ENCODE measurements around the gene GPM6B. TPM values are rescaled to one million over a fixed set of nuclear protein-coding genes. Genes with fewer than 3 reads are reported as not detected.
"Not testable (repeated sequence)": the region's sequence is repeated elsewhere in the genome, so short reads cannot be mapped to it uniquely, and the experiment has no call there.

The GPM6B gene
- total RNA-seq, 6 donors from 2014 or later: 5.2 to 29.6 (median 21.8) TPM

DNA sequence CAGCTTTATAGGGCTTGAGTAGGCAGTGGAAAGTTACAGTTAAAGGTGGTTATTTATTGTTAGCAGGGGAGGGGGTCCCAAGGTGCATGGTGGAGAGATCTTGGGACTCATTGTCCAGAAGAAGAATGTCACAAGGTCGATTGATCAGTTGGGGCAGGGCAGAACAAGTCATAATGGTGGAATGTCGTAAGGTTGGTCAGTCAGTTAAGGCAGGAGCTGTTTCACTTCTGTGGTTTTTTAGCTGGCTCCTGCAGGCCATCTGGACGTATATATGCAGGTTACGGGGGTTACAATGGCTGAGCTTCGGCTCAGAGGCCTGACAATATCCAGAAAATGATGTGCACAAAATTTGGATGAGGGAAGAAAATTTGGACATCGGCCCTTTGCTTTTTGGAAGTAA lies 75.2 kb downstream of the GPM6B start:
- H3K27me3 ChIP-seq: no peaks in the 10 kb centered on the region
- no peak overlapping the region for H3K27ac ChIP-seq
- H3K9me3 ChIP-seq: no peaks in the 10 kb centered on the region
- H3K4me3 ChIP-seq: no peak overlapping the region
- no peaks in the 10 kb centered on the region for H3K4me1 ChIP-seq
- TF ChIP-seq EP300 (IDR thresholded peaks at IDR 0.05) (no peak), POLR2AphosphoS5 (IDR thresholded peaks at IDR 0.05) (no peak), POLR2A (IDR thresholded peaks at IDR 0.05) (no peak)
- TF ChIP-seq, protein P1, sequence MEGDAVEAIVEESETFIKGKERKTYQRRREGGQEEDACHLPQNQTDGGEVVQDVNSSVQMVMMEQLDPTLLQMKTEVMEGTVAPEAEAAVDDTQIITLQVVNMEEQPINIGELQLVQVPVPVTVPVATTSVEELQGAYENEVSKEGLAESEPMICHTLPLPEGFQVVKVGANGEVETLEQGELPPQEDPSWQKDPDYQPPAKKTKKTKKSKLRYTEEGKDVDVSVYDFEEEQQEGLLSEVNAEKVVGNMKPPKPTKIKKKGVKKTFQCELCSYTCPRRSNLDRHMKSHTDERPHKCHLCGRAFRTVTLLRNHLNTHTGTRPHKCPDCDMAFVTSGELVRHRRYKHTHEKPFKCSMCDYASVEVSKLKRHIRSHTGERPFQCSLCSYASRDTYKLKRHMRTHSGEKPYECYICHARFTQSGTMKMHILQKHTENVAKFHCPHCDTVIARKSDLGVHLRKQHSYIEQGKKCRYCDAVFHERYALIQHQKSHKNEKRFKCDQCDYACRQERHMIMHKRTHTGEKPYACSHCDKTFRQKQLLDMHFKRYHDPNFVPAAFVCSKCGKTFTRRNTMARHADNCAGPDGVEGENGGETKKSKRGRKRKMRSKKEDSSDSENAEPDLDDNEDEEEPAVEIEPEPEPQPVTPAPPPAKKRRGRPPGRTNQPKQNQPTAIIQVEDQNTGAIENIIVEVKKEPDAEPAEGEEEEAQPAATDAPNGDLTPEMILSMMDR (IDR thresholded peaks at IDR 0.05): no peak
- no peak for ATAC-seq (ENCODE audit: low FRiP score in 2 of 2)
- WGBS, 2 donors: 77 to 88% methylated on average over 5 to 6 of the region's 6 CpGs
- no peak for DNase-seq
- H3K36me3 ChIP-seq: peaks cover 0 to 32% (median 0%) of the 10 kb centered on the region in 4 donors

DNA sequence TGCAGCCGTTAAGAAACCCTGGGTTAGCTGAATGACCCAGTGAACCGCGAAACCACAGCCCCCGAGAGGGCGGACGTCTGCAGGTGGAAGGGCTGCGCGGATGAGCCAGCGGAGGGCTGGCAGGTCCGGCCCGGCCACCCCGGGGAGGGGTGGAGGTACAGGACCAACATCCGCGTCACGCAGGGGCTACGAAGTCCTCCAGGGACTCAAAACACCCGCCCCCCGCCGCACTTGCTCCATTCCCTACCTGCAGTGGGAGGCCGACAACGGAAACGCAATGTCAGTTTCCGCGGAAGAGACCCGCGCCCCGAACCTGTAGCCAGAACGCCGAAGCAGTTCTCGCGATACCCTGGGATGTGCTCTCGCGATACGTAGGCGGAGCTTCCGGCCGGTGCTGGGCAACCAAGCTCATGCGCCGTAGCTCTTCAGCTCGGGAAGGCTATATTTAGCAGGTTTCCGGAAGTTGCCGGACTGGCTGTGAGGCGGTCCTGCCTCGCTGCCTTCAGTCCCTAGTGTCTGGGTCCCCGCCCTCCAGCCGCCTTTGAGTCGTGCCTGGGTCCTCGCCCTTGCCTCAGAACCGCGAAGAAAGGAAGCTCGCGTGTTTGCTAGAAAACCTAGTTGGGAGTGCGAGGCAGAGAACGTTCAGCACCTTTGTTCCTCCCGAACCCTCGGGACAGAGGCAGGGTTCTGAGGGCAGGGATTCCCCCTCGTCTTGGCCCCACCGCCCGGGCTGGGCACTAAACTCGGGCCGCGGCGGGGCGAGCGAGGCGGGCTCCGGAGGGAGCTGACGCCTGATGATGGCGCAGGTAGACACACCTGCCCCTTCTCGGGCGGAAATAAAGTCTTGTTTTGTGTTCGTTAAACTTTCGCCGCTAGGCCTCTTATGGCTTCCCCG lies 82.4 kb downstream of the GPM6B start, which contains the start of the genes OFD1 and TRAPPC2:
Gene OFD1, plus strand, starts transcription at position 471 of the 895 bp plus-strand sequence. Its CDS starts 324 bp downstream, at position 795.
Gene TRAPPC2, minus strand, starts transcription at position 343 of the 895 bp plus-strand sequence. CDS start 14,657 bp downstream, outside the sequence.
- ATAC-seq (ENCODE audit: low FRiP score in 2 of 2): peak; percentile 99
- peak within 1 kb of the TSS; percentile 48 to 76 (median 70) for H3K4me3 ChIP-seq

DNA sequence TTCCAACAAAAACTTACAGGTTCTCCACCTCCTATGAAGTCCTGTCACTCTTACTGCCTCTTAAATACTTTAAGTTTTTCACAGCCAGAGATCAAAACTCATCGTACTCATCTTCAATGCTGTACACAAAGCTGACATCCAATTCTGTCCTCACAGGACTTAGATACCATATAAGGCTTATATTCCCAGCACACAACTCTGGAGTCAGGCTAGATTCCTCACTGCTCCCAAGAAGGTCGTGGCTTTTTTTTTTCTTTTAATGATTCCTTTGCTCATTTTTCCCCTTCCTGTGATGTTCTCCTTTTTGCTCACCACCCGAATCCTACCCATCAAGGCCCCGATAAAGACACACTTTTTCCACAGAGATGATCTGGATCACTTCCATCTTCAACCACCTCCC lies 83.4 kb downstream of the GPM6B start:
- no peaks in the 10 kb centered on the region for H3K36me3 ChIP-seq
- peaks cover 0 to 4% (median 0%) of the 10 kb centered on the region in 4 donors for H3K9me3 ChIP-seq
- no peak for DNase-seq
- no peak for ATAC-seq (ENCODE audit: low FRiP score in 2 of 2)
- H3K4me1 ChIP-seq: peaks cover 0 to 17% (median 5%) of the 10 kb centered on the region in 4 donors
- 19 to 51% methylated on average over 4 of the region's 4 CpGs for WGBS, 2 donors
- H3K4me3 ChIP-seq: peak overlapping the region in 3 of 4 donors; percentile 70 to 76 (median 71)
- peak overlapping the region; percentile 85 to 92 (median 90) for H3K27ac ChIP-seq
- H3K27me3 ChIP-seq: no peaks in the 10 kb centered on the region
- TF ChIP-seq, protein P1 (IDR thresholded peaks at IDR 0.05): no peak
- no peak for TF ChIP-seq POLR2A (IDR thresholded peaks at IDR 0.05)
- no peak for TF ChIP-seq POLR2AphosphoS5 (IDR thresholded peaks at IDR 0.05)
- no peak for TF ChIP-seq EP300 (IDR thresholded peaks at IDR 0.05)

More for the DNA sequence above, 82.4 kb downstream of the GPM6B start, which contains the start of the genes OFD1 and TRAPPC2:
- Histone ChIP-seq H3K9me3 (peaks cover 0 to 3% (median 0%) of the 10 kb centered on the region in 4 donors), H3K36me3 (peaks cover 0 to 6% (median 0%) of the 10 kb centered on the region in 4 donors), H3K27me3 (no peaks in the 10 kb centered on the region), H3K4me1 (peaks cover 0 to 17% (median 5%) of the 10 kb centered on the region in 4 donors), H3K27ac (peak within 1 kb of the TSS; percentile 85 to 92 (median 90))
- DNase-seq: peak; percentile 92 to 96
- 0 to 1% methylated on average over 1 to 70 of the region's 75 CpGs for WGBS, 2 donors
- TF ChIP-seq EP300 (IDR thresholded peaks at IDR 0.05) (no peak), POLR2AphosphoS5 (IDR thresholded peaks at IDR 0.05) (peak; percentile 85 to 98), POLR2A (IDR thresholded peaks at IDR 0.05) (peak in 3 of 4 donors; percentile 87 to 97 (median 95))
- TF ChIP-seq, protein P1 (IDR thresholded peaks at IDR 0.05): peak in 1 of 6 experiments; percentile 27

DNA sequence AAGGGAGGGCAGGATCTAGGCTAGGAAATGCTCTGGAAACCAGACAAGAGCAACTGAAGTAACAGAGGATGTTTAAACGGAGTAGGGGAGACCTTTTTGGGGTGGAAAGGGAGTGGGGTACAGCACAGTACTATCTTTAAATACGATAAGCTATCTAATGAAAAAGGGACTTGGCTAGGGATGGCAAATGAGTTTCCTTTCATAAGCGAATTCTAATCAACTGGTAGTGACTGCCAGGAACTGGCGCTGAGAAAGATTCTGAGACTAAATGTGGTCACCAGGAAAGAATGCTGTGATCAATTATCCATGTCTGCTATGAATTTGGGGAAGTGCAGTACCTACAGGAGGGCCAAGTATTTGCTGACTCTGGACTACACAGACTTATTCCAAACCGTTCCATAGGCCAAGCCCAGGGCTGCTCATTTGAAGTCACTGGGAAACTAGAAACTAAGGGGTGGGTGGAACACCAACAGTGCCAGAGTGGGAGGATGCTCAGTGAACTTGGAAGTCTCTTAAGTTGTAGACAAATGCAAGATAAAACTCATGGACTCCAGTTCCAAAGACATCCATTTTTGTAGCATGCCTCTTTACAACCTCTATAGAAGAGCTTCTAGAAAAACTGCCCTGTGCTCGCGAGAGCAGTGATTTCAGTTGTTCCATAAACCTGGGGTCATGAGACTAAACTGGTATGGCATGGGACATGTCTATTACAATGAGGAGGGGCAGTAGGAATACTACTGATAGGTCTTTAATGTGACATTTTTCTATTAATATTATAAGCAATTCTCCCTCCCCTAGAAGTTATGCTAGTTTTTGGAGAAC lies 84.4 kb downstream of the GPM6B start:
- Histone ChIP-seq H3K27me3 (no peaks in the 10 kb centered on the region), H3K27ac (no peak overlapping the region), H3K4me1 (peaks cover 0 to 17% (median 5%) of the 10 kb centered on the region in 4 donors), H3K9me3 (peaks cover 0 to 4% (median 0%) of the 10 kb centered on the region in 4 donors), H3K36me3 (no peaks in the 10 kb centered on the region), H3K4me3 (no peak overlapping the region)
- WGBS, 2 donors: 73 to 84% methylated on average over 6 to 7 of the region's 7 CpGs
- DNase-seq (no peak), ATAC-seq (ENCODE audit: low FRiP score in 2 of 2) (peak in 1 of 2 donors; percentile 61)
- TF ChIP-seq POLR2AphosphoS5 (IDR thresholded peaks at IDR 0.05) (no peak), EP300 (IDR thresholded peaks at IDR 0.05) (no peak), POLR2A (IDR thresholded peaks at IDR 0.05) (no peak)
- TF ChIP-seq, protein P1 (IDR thresholded peaks at IDR 0.05): no peak

DNA sequence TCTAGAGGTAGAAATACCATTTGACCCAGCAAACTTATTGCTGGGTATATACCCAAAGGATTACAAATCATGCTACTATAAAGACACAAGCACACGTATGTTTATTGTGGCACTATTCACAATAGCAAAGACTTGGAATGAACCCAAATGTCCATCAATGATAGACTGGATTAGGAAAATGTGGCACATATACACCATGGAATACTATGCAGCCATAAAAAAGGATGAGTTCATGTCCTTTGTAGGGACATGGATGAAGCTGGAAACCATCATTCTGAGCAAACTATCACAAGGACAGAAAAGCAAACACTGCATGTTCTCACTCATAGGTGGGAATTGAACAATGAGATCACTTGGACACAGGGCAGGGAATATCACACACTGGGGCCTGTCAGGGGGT lies 86.4 kb downstream of the GPM6B start:
- H3K4me3 ChIP-seq; H3K36me3 ChIP-seq; H3K27ac ChIP-seq; ATAC-seq (ENCODE audit: low FRiP score in 2 of 2); DNase-seq; H3K27me3 ChIP-seq; H3K9me3 ChIP-seq: not testable (repeated sequence)
- peaks cover 0 to 17% (median 2%) of the 10 kb centered on the region in 4 donors for H3K4me1 ChIP-seq
- WGBS, 2 donors: 89 to 100% methylated on average over 1 of the region's 1 CpG

DNA sequence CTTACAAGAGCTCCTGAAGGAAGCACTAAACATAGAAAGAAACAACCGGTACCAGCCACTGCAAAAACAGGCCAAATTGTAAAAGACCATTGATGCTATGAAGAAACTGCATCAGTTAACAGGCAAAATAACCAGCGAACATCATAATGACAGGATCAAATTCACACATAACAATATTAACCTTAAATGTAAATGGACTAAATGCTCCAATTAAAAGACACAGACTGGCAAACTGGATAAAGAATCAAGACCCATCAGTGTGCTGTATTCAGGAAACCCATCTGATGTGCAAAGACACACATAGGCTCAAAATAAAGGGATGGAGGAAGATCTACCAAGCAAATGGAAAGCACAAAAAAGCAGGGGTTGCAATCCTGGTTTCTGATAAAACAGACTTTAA lies 90.3 kb downstream of the GPM6B start:
- not testable (repeated sequence) for H3K4me1 ChIP-seq; H3K36me3 ChIP-seq; H3K27me3 ChIP-seq; H3K9me3 ChIP-seq; H3K27ac ChIP-seq; H3K4me3 ChIP-seq; ATAC-seq (ENCODE audit: low FRiP score in 2 of 2); DNase-seq
- 84 to 90% methylated on average over 2 of the region's 2 CpGs for WGBS, 2 donors

DNA sequence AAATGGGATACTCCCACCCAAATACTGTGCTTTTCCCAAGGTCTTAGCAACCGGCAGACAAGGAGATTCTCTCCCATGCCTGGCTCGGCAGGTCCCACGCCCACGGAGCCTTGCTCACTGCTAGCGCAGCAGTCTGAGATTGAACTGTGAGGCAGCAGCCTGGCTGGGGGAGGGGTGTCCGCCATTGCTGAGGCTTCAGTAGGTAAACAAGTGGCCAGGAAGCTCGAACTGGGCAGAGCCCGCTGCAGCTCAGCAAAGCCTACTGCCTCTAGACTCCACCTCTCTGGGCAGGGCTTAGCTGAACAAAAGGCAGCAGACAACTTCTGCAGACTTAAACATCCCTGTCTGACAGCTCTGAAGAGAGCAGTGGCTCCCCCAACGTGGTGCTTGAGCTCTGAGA lies 92.0 kb downstream of the GPM6B start:
- not testable (repeated sequence) for H3K4me3 ChIP-seq; DNase-seq; H3K36me3 ChIP-seq; ATAC-seq (ENCODE audit: low FRiP score in 2 of 2); H3K27me3 ChIP-seq; H3K9me3 ChIP-seq; H3K4me1 ChIP-seq; H3K27ac ChIP-seq
- 77% methylated on average over 8 of the region's 9 CpGs; no CpG with 5 or more reads in 1 of the 2 donors for WGBS, 2 donors
